GM21515 (cell line): ENCODE data around the gene RPS6KA5.
"Not testable (repeated sequence)": the region's sequence is repeated elsewhere in the genome, so short reads cannot be mapped to it uniquely, and the experiment has no call there.

Source experiments
- ATAC-seq: cut with Tn5 transposase; IDR thresholded peaks from one replicate; pipeline ENCODE4 v1.9.1; 2021; ENCODE audit not compliant: unreplicated experiment

The RPS6KA5 gene

DNA sequence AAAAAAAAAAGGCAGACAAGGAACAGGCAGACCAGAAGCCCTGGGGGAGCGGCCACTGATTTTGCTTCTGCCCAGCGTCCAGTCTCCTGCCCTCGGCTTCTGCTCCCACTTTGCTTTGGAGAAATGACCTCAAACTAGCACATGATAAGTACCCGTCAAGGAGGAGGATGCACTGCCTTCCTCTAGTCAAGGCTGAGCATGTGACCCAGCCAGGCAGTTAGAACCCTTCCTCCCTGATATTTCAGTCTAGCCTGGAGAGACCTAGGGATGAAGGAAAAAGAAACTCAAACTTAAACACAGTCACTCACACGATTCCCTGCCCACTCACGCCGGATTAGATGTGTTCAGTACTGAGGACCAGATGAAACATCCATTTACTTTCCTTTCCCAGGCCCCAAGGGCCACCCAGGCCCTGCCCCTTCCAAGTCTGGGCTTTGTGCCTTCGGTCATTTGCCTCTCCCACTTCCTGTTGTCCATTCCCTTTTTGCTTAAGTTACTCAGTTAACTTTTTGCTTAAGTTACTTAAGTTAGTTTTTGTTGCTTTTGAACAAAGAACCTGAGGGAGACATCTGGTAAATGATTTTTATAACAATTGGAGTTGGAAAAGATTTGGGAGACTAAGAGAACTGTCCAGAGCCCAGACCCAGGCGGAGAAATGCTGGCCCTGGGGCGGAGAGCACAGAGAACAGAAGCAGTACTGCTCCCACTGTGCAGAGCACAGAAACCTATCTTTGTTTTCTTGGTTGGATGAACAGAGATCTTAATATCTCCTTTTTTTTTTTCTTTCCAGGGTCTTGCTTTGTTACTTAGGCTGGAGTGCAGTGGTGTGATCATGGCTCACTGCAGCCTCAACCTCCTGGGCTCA, 221.2 kb downstream of the RPS6KA5 start:
- ATAC-seq: no peak

GRCh38 chr14:90838531-90838930, 221.9 kb downstream of the RPS6KA5 start:
- ATAC-seq: not testable (repeated sequence)

DNA sequence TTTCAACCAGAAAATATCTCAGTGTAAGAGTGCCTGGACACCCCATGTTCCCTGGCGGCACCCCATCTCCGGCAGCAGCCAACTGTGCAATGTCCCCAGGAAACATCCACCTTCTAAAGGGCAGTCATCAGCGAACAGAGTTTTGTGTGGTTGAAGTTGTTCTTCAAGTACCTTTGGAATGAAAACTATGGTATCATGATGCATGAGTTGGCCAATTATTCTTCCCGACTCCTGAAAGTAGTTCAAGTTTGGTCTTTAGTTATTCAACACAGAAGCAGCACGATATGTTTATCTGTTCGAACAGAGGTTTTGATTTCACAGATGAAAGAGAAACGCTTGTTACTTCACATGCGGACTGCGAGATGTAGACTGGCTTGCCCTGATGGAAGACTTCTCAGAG, 223.1 kb downstream of the RPS6KA5 start:
- ATAC-seq: no peak

DNA sequence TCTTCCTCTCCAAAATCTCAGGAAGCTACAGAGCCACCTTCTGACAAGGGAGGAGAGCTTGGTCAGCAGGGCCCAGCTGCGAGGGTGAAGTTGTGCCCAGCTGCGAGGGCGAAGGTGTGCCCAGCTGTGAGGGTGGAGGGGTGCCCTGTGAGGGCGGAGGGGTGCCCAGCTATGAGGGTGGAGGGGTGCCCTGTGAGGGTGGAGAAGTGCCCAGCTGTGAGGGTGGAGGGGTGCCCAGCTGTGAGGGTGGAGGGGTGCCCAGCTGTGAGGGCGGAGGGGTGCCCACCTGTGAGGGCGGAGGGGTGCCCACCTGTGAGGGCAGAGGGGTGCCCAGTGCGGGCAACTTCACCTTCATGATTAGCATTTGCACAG, 223.8 kb downstream of the RPS6KA5 start:
- no peak for ATAC-seq

DNA sequence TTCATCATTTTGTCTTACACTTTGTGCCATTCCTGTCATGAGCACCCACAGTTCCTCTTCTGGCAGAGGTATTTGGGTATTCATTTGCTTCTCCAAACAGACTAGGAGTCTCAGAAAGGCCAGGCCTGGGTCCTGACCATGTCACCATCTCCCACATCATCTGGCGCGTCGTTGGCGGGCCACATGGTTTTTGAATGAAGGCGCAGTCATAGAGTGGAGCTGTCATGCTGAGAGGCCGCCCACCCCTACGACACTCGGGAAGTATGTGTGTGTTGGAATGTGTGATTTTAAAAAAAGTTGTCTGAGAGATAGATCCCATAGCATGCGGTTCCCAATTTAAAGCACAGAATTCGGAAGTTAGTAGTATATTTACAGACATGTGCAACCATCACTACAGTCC, 228.6 kb downstream of the RPS6KA5 start:
- no peak for ATAC-seq

DNA sequence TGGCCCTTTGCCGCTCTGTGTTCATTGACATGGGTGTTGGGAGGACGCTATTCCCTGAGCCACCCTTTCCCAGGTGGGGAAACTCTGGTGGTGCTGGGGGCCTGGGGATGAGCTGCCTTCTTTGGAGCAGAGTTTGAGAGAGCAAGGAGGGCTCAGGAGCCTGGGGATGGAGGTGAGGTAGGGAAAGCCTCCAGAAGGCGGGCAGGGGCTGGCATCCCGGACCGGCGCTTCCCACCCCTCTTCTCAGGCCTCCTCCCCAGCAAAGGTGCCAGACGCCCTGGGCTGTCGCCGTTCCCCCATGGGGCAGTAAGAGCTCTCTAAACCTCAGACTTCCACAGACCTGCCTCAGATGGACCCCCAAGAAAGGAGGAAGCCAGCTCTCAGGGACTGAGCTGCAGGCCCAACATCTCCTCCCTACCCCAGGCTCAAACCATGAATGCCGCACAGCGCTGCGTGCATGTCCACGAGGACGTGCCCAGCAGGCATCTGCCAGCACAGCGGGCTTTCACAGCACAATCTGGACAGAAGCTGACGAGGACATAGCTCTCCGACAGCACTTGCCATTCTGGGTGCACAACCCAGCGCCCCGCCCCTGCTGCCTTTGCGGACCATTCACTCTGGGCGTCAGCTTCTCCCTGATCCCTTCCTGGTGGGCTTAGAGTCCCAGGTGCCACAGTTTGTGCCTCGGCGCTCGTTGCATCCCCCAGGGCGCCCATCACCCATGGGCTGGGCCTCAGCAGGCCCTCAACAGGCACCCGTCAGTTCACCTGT, 229.3 kb downstream of the RPS6KA5 start:
- ATAC-seq: no peak

DNA sequence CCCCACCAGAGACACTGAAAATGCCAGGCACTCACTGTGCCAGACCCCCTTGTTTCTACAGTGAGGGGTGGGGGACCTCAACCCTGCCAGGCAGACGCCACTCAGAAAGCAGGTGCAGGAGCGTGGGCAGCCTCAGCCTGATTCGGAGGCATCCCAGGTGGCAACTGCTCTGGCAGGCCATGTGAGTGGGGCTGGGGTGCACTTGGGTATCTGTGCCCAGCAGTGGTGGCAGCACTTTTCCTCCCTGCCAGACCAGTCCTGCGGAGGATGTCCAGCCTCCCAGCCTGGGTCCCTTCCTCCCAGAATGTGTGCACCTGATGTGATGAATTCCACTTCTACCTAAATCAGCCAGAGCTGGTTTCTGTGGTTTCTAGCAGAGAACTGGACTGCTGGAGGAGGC, 230.8 kb downstream of the RPS6KA5 start:
- ATAC-seq: no peak

GRCh38 chr14:90828642-90829487, 231.6 kb downstream of the RPS6KA5 start:
- ATAC-seq: peak; percentile 48

DNA sequence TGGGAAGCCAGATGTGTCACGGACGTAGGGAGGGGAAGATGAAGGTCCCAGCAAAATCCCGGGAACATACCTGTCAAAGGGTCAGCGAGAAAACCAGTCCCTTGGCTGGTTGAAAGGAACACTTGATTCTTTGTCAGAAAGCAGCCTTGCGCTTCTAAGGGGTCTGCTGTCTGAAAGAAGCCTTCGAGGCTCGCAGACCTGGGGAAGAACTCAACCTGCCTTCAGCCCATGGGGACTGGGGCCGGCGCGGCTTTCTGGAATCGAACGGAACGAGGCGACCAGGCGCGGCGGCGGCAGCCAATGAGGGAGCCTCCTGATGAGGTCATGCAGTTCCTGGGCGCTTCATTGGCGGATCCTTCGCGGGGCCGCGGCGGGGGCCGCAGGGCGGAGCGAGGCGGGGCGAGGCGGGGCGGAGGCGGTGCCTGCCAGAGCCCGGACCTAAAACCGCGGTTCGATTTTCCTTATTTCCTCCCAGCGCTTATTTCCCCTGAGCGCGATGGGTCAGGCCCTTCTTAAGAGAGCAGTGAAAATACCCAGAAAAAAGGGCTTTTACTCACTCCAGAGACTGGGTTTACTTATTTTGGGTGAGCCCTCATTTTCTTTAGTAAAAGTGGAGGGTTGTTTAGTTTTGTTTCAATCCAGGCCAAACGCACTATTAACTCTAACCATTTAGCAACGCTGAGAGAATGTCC, 232.4 kb downstream of the RPS6KA5 start:
- peak; percentile 97 for ATAC-seq

DNA sequence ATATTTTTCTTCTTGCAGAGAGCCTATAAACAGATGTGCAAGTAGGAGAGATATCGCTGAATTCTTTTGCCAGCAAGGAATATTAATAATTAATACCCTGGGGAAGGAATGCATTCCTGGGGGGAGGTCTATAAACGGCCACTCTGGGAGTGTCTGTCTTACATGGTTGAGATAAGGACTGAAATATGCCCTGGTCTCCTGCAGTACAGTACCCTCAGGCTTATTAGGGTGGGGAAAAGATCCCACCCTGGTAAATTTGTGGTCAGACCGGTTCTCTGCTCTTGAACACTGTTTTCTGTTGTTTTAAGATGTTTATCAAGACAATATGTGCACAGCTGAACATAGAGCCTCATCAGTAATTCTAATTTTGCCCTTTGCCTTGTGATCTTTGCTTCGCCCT, 236.9 kb downstream of the RPS6KA5 start:
- ATAC-seq: not testable (repeated sequence)

DNA sequence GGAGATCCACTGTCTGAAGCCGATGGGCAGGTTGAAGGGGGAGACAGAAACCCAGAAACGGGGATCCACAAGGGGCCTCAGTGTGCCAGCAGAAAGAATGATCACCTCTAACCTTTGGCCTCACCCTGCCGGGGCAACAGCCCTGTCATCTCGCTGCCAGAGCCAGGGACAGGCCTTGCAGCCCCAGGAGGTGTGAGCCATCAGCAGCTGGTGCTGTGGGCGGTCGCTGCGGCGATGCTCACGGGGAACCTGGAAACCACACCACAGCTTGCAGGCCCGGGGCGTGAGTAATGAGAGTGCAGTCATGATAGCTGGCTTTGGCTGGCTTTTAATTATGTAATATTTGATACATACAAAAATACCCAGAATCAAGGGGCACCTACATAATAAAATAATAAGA, 239.5 kb downstream of the RPS6KA5 start:
- peak; percentile 62 for ATAC-seq

- no peak for ATAC-seq
Observed at GRCh38 chr14:90819734-90820393, 240.6 kb downstream of the RPS6KA5 start.

DNA sequence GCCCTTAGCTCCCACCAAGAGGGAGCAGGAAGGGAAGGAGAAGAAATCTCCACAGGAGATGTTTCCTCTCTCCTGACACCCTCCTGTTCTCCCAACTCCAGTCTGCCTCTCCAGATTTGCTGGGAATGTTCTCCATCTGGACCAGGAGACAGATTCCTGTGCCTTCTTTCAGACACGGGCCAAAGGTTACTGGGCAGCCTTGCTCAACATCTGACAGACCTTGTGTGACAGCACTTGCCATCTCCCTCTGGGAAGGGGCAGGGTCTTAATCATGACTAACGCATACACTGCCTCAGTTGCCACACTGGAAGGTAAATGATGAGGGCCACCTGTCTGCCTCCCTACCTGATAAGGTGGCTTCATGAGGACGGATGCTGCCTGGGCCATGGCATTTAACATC, 241.7 kb downstream of the RPS6KA5 start:
- ATAC-seq: no peak

DNA sequence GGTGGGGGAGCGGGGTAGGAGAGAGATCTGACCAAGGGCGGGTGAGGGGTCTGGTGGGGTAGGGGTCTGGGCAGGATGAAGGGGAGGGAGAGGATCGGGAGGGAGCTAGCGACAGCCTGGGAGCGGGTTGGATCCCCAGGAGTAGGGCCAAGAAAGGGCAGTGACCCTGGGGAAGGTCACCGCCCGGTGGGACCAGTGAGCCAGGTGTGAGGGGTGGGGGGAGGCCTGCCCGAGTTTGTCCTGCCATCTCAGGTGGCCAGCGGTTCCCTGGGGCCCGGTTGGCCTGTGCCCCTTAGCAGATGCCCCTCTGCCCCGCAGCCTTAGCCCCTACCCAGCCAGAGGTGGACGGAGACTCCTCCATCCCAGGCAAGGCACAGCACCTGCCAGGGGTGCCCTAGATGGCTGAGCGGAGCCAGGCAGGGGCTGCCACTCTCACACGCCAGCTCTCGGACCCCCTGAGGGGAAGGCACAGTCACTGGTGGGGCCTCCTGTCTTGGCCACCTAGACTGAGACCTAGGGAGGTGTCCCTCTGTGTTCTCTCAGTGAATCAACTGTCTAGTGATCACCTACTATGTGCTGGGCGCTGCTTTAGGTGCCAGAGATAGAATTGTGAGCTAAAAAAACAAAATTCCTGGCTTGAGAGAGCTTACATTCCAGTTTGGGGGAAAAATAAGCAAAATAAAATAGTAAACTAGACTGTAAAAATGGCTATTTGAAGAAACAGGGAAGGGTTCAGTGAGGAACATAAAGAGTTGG, 243.6 kb downstream of the RPS6KA5 start:
- no peak for ATAC-seq

DNA sequence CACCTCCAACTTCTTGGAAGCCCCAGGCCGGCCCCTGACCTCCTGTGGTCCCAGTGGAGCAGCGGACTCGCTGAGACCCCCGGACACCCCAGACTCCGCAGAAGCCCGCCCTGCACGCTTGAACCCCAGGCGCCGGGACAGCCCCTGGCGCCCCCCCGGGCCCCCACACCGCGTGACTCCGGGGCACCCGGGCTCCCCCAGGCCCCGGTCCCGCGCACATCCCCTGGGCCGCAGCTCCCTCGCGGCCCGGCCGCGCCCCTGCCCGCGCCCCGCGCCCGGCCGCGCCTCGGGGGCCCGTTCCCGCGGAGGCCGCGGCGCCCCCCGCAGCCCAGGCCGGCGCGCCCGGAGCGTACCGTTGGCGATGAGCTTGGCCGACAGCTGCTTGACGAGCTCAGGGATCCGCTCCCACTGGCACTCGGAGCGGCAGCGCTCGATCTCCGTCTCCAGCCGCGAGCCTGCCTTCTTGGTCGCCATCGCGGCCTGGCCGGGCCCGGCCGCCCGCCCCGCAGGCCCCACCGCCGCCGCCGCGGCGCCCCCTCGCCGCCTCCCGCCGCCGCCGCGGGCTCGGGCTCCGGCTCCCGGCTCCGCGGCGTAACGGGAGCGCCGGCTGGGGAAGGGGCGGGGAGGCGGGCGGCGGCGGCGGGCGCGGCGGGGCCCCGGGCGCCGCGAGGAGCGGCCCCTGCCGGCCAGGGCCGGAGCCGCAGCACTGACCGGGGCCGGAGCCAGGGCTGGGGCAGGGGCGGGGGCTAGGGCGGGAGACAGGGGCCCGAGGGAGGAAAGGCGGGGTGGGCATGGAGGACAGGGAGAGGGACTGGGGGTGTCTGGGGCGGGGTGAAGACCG, 244.4 kb downstream of the RPS6KA5 start, which contains the start of gene TTC7B:
Gene TTC7B (minus strand): TSS at position 609 of the 841 bp plus-strand sequence. CDS start 135 bp downstream, at position 474.
- peak; percentile 54 for ATAC-seq

- ATAC-seq: no peak
Observed at GRCh38 chr14:90815572-90815821, 244.9 kb downstream of the RPS6KA5 start.

DNA sequence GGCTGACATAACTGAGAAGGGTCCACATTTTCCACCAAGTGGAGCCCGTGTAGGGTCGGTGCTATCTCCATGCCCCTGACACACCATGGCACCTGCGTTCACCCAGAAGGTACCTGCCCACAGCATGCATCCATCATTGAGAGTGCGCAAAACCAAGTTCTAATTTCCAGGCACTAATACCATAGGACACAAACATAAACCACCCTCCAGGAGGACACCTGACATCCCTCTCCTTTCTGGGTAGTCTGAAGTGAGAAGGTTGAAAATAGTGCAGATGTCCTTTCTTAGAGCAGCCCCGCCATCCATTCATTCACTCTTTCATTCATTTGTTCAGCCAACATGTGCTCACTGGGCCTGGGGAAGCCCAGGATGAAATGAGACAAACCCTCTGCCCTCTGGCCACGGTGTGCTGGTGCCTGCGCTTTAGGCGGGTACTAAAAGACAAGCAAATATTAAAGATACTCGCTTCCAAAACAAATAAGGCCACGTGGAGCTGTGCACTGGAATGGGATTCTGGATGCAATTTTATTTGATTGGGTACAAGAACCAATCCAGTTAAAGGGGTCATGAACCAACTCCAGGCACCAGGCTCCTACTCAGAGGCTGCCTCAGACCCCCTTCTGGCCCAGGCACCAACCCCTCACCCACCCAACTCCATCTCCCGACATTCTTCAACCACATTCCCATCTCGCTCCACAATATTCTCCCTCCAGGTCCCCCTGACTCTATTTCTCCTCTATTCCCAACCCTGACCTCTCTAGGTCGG, 245.5 kb downstream of the RPS6KA5 start:
- no peak for ATAC-seq

- no peak for ATAC-seq
Observed at GRCh38 chr14:90813442-90813841, 247.0 kb downstream of the RPS6KA5 start.
